ENCODE data around the gene PRRT2.
"Not testable (repeated sequence)": the region's sequence is repeated elsewhere in the genome, so short reads cannot be mapped to it uniquely, and the experiment has no call there.

PRRT2 gene

DNA sequence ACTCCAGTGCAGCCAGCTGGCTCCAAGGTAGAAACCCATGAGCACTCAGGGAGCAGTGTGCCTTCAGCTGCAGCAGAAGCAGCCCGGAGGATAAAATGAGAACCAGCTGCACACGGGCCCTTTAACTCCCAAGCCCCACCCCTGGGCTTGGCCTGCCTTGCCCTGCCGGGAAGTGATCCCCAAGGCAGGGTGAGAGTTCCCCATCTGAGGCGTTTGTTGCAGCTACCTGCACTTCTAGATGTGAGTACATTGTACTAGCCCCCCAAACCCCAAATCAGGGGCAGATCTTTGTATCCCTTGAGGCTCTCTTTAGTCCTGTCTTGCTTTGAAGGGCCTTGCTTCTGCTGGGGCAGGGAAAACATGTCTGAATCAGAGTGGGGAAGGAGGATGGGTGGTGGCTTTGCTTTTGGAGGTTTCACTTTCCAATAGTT, 8.3 kb downstream of the PRRT2 start, which contains the start of gene MVP:
Gene MVP, plus strand, starts transcription at position 192 of the 431 bp plus-strand sequence. CDS start 10,088 bp downstream, outside the sequence.
- peak within 1 kb of the TSS; percentile 95 for H3K27ac ChIP-seq (ENCODE audit: low read depth, low read length)
- peaks cover 47 to 78% of the 10 kb centered on the region in 2 donors for H3K4me1 ChIP-seq (ENCODE audit: control insufficient read depth in 1 of 2, insufficient read depth in 2 of 2, low read length in 2 of 2)
- peaks cover 0 to 10% of the 10 kb centered on the region in 2 donors for H3K36me3 ChIP-seq (ENCODE audit: control insufficient read depth in 1 of 2, insufficient read depth in 2 of 2, low read length in 2 of 2)

DNA sequence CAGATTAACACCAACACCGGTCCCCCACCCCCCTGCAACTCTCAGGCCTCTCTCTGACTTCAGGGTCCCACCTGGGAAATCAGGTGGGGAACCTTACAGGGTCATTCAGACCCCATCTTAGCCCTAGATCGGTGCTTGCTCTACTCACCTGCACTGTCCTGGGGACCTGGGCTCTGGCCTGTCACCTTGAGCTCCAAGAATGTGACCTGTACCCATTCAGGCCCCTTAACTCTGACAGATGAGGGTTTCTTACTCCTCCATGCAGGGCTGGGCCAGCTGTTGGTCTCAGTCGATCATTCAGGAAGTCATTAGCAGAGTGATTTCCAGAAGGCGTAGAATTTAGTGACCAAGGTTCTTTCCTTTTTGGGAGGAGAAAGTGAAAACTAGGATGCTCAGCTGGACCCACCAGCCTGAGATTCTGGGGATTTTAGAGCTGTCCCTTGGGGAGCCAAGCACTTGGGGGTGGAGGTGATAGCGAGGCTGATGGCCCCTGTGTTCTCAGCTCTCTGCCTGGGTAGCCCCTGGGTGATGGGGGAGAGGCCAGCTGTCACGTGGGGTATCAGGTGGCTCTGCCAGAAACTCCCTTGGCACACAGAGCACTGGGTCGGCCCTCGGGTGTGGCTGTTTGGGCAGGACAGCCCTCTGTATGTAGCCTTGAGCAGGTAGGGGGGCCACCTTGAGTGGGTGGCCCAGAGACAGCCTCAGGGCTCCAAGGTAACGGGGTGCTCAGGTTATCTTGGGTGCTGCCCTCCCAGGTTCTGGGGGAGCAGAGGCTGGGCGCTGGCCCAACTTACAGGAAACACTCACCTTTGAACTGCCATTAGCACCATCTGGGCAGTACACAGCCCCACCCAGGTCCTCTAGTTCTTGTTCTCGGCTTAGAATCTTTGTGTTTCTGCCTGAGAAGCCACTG, 9.0 kb downstream of the PRRT2 start:
- Histone ChIP-seq H3K27ac (ENCODE audit: low read depth, low read length) (peak overlapping the region; percentile 95), H3K9ac (ENCODE audit: low read depth in 1 of 2, low read length in 2 of 2) (peak overlapping the region; percentile 90 to 96), H3K27me3 (ENCODE audit: control insufficient read depth in 1 of 2, insufficient read depth in 2 of 2, low read length in 2 of 2) (no peaks in the 10 kb centered on the region), H3K9me3 (ENCODE audit: control insufficient read depth in 1 of 2, low read length in 2 of 2) (no peaks in the 10 kb centered on the region), H3K36me3 (ENCODE audit: control insufficient read depth in 1 of 2, insufficient read depth in 2 of 2, low read length in 2 of 2) (peaks cover 3 to 10% of the 10 kb centered on the region in 2 donors), H3K4me1 (ENCODE audit: control insufficient read depth in 1 of 2, insufficient read depth in 2 of 2, low read length in 2 of 2) (peaks cover 53 to 84% of the 10 kb centered on the region in 2 donors), H3K4me3 (ENCODE audit: low read depth in 1 of 2, low read length in 2 of 2) (peak overlapping the region; percentile 94 to 98)

More for the DNA sequence above, 8.3 kb downstream of the PRRT2 start, which contains the start of gene MVP:
- H3K9ac ChIP-seq (ENCODE audit: low read depth in 1 of 2, low read length in 2 of 2) = peak within 1 kb of the TSS; percentile 90 to 96
- H3K27me3 ChIP-seq (ENCODE audit: control insufficient read depth in 1 of 2, insufficient read depth in 2 of 2, low read length in 2 of 2) = no peaks in the 10 kb centered on the region
- peak within 1 kb of the TSS; percentile 94 to 98 for H3K4me3 ChIP-seq (ENCODE audit: low read depth in 1 of 2, low read length in 2 of 2)
- H3K9me3 ChIP-seq (ENCODE audit: control insufficient read depth in 1 of 2, low read length in 2 of 2) = no peaks in the 10 kb centered on the region

GRCh38 chr16:29821643-29822115, 9.7 kb downstream of the PRRT2 start:
- no peaks in the 10 kb centered on the region for H3K27me3 ChIP-seq (ENCODE audit: control insufficient read depth in 1 of 2, insufficient read depth in 2 of 2, low read length in 2 of 2)
- peak overlapping the region; percentile 94 to 98 for H3K4me3 ChIP-seq (ENCODE audit: low read depth in 1 of 2, low read length in 2 of 2)
- H3K27ac ChIP-seq (ENCODE audit: low read depth, low read length) = peak overlapping the region; percentile 95
- no peaks in the 10 kb centered on the region for H3K9me3 ChIP-seq (ENCODE audit: control insufficient read depth in 1 of 2, low read length in 2 of 2)
- H3K4me1 ChIP-seq (ENCODE audit: control insufficient read depth in 1 of 2, insufficient read depth in 2 of 2, low read length in 2 of 2) = peaks cover 55 to 89% of the 10 kb centered on the region in 2 donors
- peaks cover 3 to 10% of the 10 kb centered on the region in 2 donors for H3K36me3 ChIP-seq (ENCODE audit: control insufficient read depth in 1 of 2, insufficient read depth in 2 of 2, low read length in 2 of 2)
- H3K9ac ChIP-seq (ENCODE audit: low read depth in 1 of 2, low read length in 2 of 2) = peak overlapping the region; percentile 90 to 96

- no peaks in the 10 kb centered on the region for H3K27me3 ChIP-seq (ENCODE audit: control insufficient read depth in 1 of 2, insufficient read depth in 2 of 2, low read length in 2 of 2)
- peak overlapping the region; percentile 7 to 37 for H3K9ac ChIP-seq (ENCODE audit: low read depth in 1 of 2, low read length in 2 of 2)
- peaks cover under 1 to 6% of the 10 kb centered on the region in 2 donors for H3K36me3 ChIP-seq (ENCODE audit: control insufficient read depth in 1 of 2, insufficient read depth in 2 of 2, low read length in 2 of 2)
- H3K4me1 ChIP-seq (ENCODE audit: control insufficient read depth in 1 of 2, insufficient read depth in 2 of 2, low read length in 2 of 2) = peaks cover 43 to 83% of the 10 kb centered on the region in 2 donors
- no peaks in the 10 kb centered on the region for H3K9me3 ChIP-seq (ENCODE audit: control insufficient read depth in 1 of 2, low read length in 2 of 2)
- peak overlapping the region; percentile 33 to 54 for H3K4me3 ChIP-seq (ENCODE audit: low read depth in 1 of 2, low read length in 2 of 2)
- H3K27ac ChIP-seq (ENCODE audit: low read depth, low read length) = peak overlapping the region; percentile 71
Measured at GRCh38 chr16:29824589-29825144, 12.7 kb downstream of the PRRT2 start.

DNA sequence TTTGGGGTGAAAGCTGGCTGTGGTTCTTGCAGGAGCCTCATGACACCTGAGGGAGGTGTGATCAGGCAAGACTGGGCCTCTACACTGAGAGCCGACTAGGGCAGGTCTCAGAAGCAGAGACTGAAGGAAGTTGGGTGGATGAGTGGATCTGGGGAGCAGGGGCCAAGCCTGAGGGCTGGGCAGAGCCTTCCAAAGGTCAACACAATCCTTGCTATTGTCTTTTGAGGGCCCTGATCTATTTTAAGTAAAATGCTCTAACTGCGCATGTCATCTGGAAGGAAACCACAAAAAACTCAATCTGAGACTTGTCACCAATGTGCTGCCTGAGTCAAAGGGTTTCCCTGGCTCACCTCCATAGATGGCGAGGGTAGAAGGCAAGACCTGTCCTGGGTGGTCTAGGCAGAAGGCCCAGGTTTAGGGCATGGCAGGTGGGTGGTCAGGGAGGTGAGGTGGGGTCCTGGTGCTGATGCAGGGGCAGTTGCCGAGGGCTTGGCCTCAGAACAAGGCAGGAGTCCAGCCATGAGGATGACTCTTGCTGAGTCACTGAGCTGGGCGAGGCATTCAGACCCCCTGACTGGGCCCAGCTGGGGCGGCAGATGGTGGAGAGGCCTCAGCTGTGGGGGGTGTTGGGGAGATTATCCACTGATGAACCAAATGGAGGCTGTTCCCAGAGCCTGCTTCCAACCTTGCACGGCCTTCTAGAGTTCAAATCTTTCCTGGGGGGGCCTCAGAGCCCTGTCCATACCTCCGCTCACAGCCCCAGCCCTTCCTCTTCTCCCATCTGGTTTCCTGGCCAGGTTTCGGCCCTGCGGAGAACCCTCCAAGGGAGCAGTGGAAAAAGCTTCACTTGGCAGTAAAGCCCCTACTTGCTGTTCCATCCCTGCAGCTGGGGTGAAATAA, 13.4 kb downstream of the PRRT2 start:
- peak overlapping the region; percentile 7 to 37 for H3K9ac ChIP-seq (ENCODE audit: low read depth in 1 of 2, low read length in 2 of 2)

GRCh38 chr16:29826342-29826695, 14.3 kb downstream of the PRRT2 start:
- Histone ChIP-seq H3K9ac (ENCODE audit: low read depth in 1 of 2, low read length in 2 of 2) (peak overlapping the region in 1 of 2 donors; percentile 6), H3K4me3 (ENCODE audit: low read depth in 1 of 2, low read length in 2 of 2) (peak overlapping the region in 1 of 2 donors; percentile 13), H3K9me3 (ENCODE audit: control insufficient read depth in 1 of 2, low read length in 2 of 2) (no peaks in the 10 kb centered on the region), H3K36me3 (ENCODE audit: control insufficient read depth in 1 of 2, insufficient read depth in 2 of 2, low read length in 2 of 2) (peaks cover 17 to 18% of the 10 kb centered on the region in 2 donors), H3K4me1 (ENCODE audit: control insufficient read depth in 1 of 2, insufficient read depth in 2 of 2, low read length in 2 of 2) (peaks cover 39 to 79% of the 10 kb centered on the region in 2 donors), H3K27ac (ENCODE audit: low read depth, low read length) (peak overlapping the region; percentile 53), H3K27me3 (ENCODE audit: control insufficient read depth in 1 of 2, insufficient read depth in 2 of 2, low read length in 2 of 2) (no peaks in the 10 kb centered on the region)

More for the DNA sequence above, 13.4 kb downstream of the PRRT2 start:
- H3K4me3 ChIP-seq (ENCODE audit: low read depth in 1 of 2, low read length in 2 of 2) = peak overlapping the region; percentile 13 to 44
- peaks cover 8 to 12% of the 10 kb centered on the region in 2 donors for H3K36me3 ChIP-seq (ENCODE audit: control insufficient read depth in 1 of 2, insufficient read depth in 2 of 2, low read length in 2 of 2)
- H3K27me3 ChIP-seq (ENCODE audit: control insufficient read depth in 1 of 2, insufficient read depth in 2 of 2, low read length in 2 of 2) = no peaks in the 10 kb centered on the region
- peaks cover 39 to 84% of the 10 kb centered on the region in 2 donors for H3K4me1 ChIP-seq (ENCODE audit: control insufficient read depth in 1 of 2, insufficient read depth in 2 of 2, low read length in 2 of 2)
- peak overlapping the region; percentile 71 for H3K27ac ChIP-seq (ENCODE audit: low read depth, low read length)
- H3K9me3 ChIP-seq (ENCODE audit: control insufficient read depth in 1 of 2, low read length in 2 of 2) = no peaks in the 10 kb centered on the region

GRCh38 chr16:29830774-29831173, 18.8 kb downstream of the PRRT2 start:
- no peak overlapping the region for H3K9ac ChIP-seq (ENCODE audit: low read depth in 1 of 2, low read length in 2 of 2)
- H3K27ac ChIP-seq (ENCODE audit: low read depth, low read length) = no peak overlapping the region
- peaks cover 27 to 51% of the 10 kb centered on the region in 2 donors for H3K36me3 ChIP-seq (ENCODE audit: control insufficient read depth in 1 of 2, insufficient read depth in 2 of 2, low read length in 2 of 2)
- no peak overlapping the region for H3K4me3 ChIP-seq (ENCODE audit: low read depth in 1 of 2, low read length in 2 of 2)
- peaks cover 12 to 37% of the 10 kb centered on the region in 2 donors for H3K4me1 ChIP-seq (ENCODE audit: control insufficient read depth in 1 of 2, insufficient read depth in 2 of 2, low read length in 2 of 2)
- H3K27me3 ChIP-seq (ENCODE audit: control insufficient read depth in 1 of 2, insufficient read depth in 2 of 2, low read length in 2 of 2) = no peaks in the 10 kb centered on the region
- no peaks in the 10 kb centered on the region for H3K9me3 ChIP-seq (ENCODE audit: control insufficient read depth in 1 of 2, low read length in 2 of 2)

GRCh38 chr16:29831490-29831889, 19.5 kb downstream of the PRRT2 start:
- peaks cover 26 to 58% of the 10 kb centered on the region in 2 donors for H3K36me3 ChIP-seq (ENCODE audit: control insufficient read depth in 1 of 2, insufficient read depth in 2 of 2, low read length in 2 of 2)
- H3K9me3 ChIP-seq (ENCODE audit: control insufficient read depth in 1 of 2, low read length in 2 of 2) = no peaks in the 10 kb centered on the region
- H3K27ac ChIP-seq (ENCODE audit: low read depth, low read length) = no peak overlapping the region
- H3K4me3 ChIP-seq (ENCODE audit: low read depth in 1 of 2, low read length in 2 of 2) = no peak overlapping the region
- H3K27me3 ChIP-seq (ENCODE audit: control insufficient read depth in 1 of 2, insufficient read depth in 2 of 2, low read length in 2 of 2) = no peaks in the 10 kb centered on the region
- no peak overlapping the region for H3K9ac ChIP-seq (ENCODE audit: low read depth in 1 of 2, low read length in 2 of 2)
- peaks cover 7 to 30% of the 10 kb centered on the region in 2 donors for H3K4me1 ChIP-seq (ENCODE audit: control insufficient read depth in 1 of 2, insufficient read depth in 2 of 2, low read length in 2 of 2)

DNA sequence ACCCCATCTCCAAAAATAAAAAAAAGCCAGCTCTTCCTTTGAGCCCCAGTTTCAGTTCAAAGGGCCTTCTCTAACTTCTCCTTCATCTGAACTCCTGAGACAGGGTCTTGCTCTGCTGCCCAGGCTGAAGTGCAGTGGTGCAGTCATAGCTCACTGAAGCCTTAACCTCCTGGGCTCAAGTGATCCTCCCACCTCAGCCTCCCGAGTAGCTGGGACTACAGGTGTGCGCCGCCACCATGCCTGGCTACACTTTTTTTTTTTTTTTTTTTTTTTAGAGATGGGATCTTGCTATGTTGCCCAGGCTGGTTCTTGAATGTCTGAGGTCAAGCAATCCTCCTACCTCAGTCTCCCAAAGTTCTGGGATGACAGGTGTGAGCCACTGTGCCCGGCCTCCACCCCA, 21.2 kb downstream of the PRRT2 start:
- H3K9me3 ChIP-seq (ENCODE audit: control insufficient read depth in 1 of 2, low read length in 2 of 2); H3K4me3 ChIP-seq (ENCODE audit: low read depth in 1 of 2, low read length in 2 of 2); H3K27ac ChIP-seq (ENCODE audit: low read depth, low read length); H3K9ac ChIP-seq (ENCODE audit: low read depth in 1 of 2, low read length in 2 of 2); H3K27me3 ChIP-seq (ENCODE audit: control insufficient read depth in 1 of 2, insufficient read depth in 2 of 2, low read length in 2 of 2): not testable (repeated sequence)
- H3K4me1 ChIP-seq (ENCODE audit: control insufficient read depth in 1 of 2, insufficient read depth in 2 of 2, low read length in 2 of 2) = peaks cover 0 to 19% of the 10 kb centered on the region in 2 donors
- peaks cover 38 to 74% of the 10 kb centered on the region in 2 donors for H3K36me3 ChIP-seq (ENCODE audit: control insufficient read depth in 1 of 2, insufficient read depth in 2 of 2, low read length in 2 of 2)
